Activated T-cell treated with anti-CD3 and anti-CD28 coated beads, Interleukin-2, amount 50 U/mL, for 72 hours (primary cell): ENCODE measurements around the gene PIGH. TPM values are rescaled to one million over a fixed set of nuclear protein-coding genes. Genes with fewer than 3 reads are reported as not detected.
"Not testable (repeated sequence)": the region's sequence is repeated elsewhere in the genome, so short reads cannot be mapped to it uniquely, and the experiment has no call there.

Source experiments
- ATAC-seq, 2 donors: fragments of 150-1000 bp; cut with Tn5 transposase; replicated peaks in 1 of 2; 2 replicates each; pipeline ENCODE4 v1.10.0; 2021; ENCODE audit warnings: moderate library complexity in 2 of 2, mild to moderate bottlenecking in 1 of 2
- DNase-seq, 2 donors: peaks; one replicate each; pipeline ENCODE4 v3.0.0; 2021 to 2022; ENCODE audit warnings: mixed read lengths in 1 of 2
- H3K27ac Mint-ChIP-seq: one replicate; pipeline ENCODE4 v1.8.0; 2022; ENCODE audit warnings: mild to moderate bottlenecking, moderate library complexity, mixed read lengths
- H3K27me3 Mint-ChIP-seq: one replicate; pipeline ENCODE4 v1.8.0; 2022; ENCODE audit warnings: low read depth, mixed read lengths
- H3K36me3 Mint-ChIP-seq, 2 donors: one replicate each; pipeline ENCODE4 v1.8.0; 2022; ENCODE audit warnings: mixed read lengths in 2 of 2, mild to moderate bottlenecking in 1 of 2; ENCODE audit not compliant: insufficient read depth in 2 of 2
- H3K4me1 Mint-ChIP-seq: one replicate; pipeline ENCODE4 v1.8.0; 2022; ENCODE audit warnings: low read depth, mixed read lengths
- H3K4me3 Mint-ChIP-seq, 2 donors: one replicate each; pipeline ENCODE4 v1.8.0; 2022; ENCODE audit warnings: mild to moderate bottlenecking in 2 of 2, mixed read lengths in 2 of 2, moderate library complexity in 2 of 2
- H3K9me3 Mint-ChIP-seq, 2 donors: one replicate each; pipeline ENCODE4 v1.8.0; 2022; ENCODE audit warnings: mixed read lengths in 2 of 2
- total RNA-seq, 2 donors: library from RNA; stranded (reverse); gene quantifications; one replicate each; pipeline ENCODE4 v1.2.3, GENCODE V29; 2022

Gene PIGH
- total RNA-seq, 2 donors from 2014 or later, result 19.7 to 30.4 TPM

- H3K9me3 Mint-ChIP-seq, result no peaks in the 10 kb centered on the region
- H3K4me3 Mint-ChIP-seq, result no peak overlapping the region
- H3K4me1 Mint-ChIP-seq, result no peaks in the 10 kb centered on the region
- H3K36me3 Mint-ChIP-seq, result peaks cover 0 to under 1% of the 10 kb centered on the region in 2 donors
- H3K27ac Mint-ChIP-seq, result no peak overlapping the region
- H3K27me3 Mint-ChIP-seq, result no peaks in the 10 kb centered on the region
- ATAC-seq, result no peak
- DNase-seq, result no peak
Observed at GRCh38 chr14:67549734-67550133, 50.3 kb downstream of the PIGH start.

- Mint-ChIP-seq H3K27me3 (peaks cover 11% of the 10 kb centered on the region), H3K4me3 (no peak overlapping the region), H3K27ac (no peak overlapping the region), H3K9me3 (peaks cover 0 to 2% of the 10 kb centered on the region in 2 donors), H3K36me3 (peaks cover 0 to 1% of the 10 kb centered on the region in 2 donors), H3K4me1 (no peaks in the 10 kb centered on the region)
- no peak for ATAC-seq
- DNase-seq, result no peak
Observed at GRCh38 chr14:67547224-67547780, 52.8 kb downstream of the PIGH start.

GRCh38 chr14:67544590-67544989 lies 55.5 kb downstream of the PIGH start:
- Mint-ChIP-seq H3K9me3 (peaks cover 0 to 2% of the 10 kb centered on the region in 2 donors), H3K27ac (peak overlapping the region; percentile 34), H3K36me3 (peaks cover 0 to 1% of the 10 kb centered on the region in 2 donors), H3K4me1 (peaks cover 5% of the 10 kb centered on the region), H3K27me3 (peaks cover 24% of the 10 kb centered on the region), H3K4me3 (no peak overlapping the region)
- DNase-seq (no peak), ATAC-seq (no peak)

- ATAC-seq, H3K9me3 Mint-ChIP-seq, H3K27ac Mint-ChIP-seq, H3K4me1 Mint-ChIP-seq, H3K4me3 Mint-ChIP-seq, DNase-seq, H3K36me3 Mint-ChIP-seq: not testable (repeated sequence)
- H3K27me3 Mint-ChIP-seq, result peaks cover 24% of the 10 kb centered on the region
Observed at GRCh38 chr14:67542620-67543019, 57.4 kb downstream of the PIGH start.

- Mint-ChIP-seq H3K27ac (no peak overlapping the region), H3K9me3 (peaks cover 0 to 2% of the 10 kb centered on the region in 2 donors), H3K27me3 (peaks cover 24% of the 10 kb centered on the region), H3K36me3 (peaks cover 0 to 1% of the 10 kb centered on the region in 2 donors), H3K4me1 (peaks cover 5% of the 10 kb centered on the region), H3K4me3 (peak overlapping the region; percentile 57 to 79)
- DNase-seq (peak; percentile 9 to 31), ATAC-seq (peak; percentile 50 to 53)
Observed at GRCh38 chr14:67541448-67542387, 58.4 kb downstream of the PIGH start.

Other genes with a start within 250 kb of the PIGH start
- gene ATP6V1D, start 240.5 kb downstream of the PIGH start, total RNA-seq, result 10 to 100 TPM; 24.5 to 27.3 TPM
- gene EIF2S1, start 239.9 kb downstream of the PIGH start, total RNA-seq, result 100 to 1,000 TPM; 132 to 172 TPM
- gene PLEK2, start 188.1 kb downstream of the PIGH start, total RNA-seq, result 1 to 10 TPM in 1 of 2 donors, under 1 TPM in 1; 0.84 to 1.4 TPM
- gene TMEM229B, start 111.5 kb downstream of the PIGH start, total RNA-seq, result under 1 TPM; 0.32 to 0.79 TPM
- 1 to 10 TPM; 1.0 to 1.2 TPM for gene PLEKHH1, start 67.0 kb downstream of the PIGH start, total RNA-seq
- gene ARG2, start 19.7 kb upstream of the PIGH start, total RNA-seq, result 10 to 100 TPM in 1 of 2 donors, 1 to 10 TPM in 1; 8.5 to 12.1 TPM
- gene VTI1B, start 74.4 kb upstream of the PIGH start, total RNA-seq, result 10 to 100 TPM; 65.7 to 71.3 TPM
- gene RDH11, start 95.5 kb upstream of the PIGH start, total RNA-seq, result 10 to 100 TPM; 47.4 to 49.9 TPM
- gene RDH12, start 101.6 kb upstream of the PIGH start, total RNA-seq, result not detected
- gene ZFYVE26, start 216.3 kb upstream of the PIGH start, total RNA-seq, result 10 to 100 TPM; 13.7 to 15.4 TPM
- 10 to 100 TPM; 42.6 to 50.0 TPM for gene RAD51B, start 219.5 kb upstream of the PIGH start, total RNA-seq